ENCODE data around the gene HSD17B14.

HSD17B14 gene

DNA sequence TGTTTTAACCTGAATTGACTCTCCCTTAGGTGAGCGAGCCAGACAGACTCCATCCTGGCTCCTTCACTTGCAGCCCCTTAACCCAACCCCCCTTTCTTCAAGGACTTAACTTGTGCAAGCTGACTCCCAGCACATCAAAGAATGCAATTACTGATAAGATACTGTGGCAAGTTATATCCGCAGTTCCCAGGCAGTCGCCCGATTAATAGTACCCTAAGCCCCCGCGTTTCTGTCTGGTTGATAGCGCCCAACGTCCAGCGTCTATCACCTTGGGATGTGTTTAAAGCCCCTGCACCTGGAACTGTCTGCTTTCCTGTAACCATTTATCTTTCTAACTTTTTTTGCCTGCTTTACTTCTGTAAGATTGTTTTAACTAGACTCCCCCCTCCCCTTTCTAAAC is 6.2 kb downstream of the HSD17B14 start:
- DNase-seq (ENCODE audit: low read depth in 2 of 2): no peak

DNA sequence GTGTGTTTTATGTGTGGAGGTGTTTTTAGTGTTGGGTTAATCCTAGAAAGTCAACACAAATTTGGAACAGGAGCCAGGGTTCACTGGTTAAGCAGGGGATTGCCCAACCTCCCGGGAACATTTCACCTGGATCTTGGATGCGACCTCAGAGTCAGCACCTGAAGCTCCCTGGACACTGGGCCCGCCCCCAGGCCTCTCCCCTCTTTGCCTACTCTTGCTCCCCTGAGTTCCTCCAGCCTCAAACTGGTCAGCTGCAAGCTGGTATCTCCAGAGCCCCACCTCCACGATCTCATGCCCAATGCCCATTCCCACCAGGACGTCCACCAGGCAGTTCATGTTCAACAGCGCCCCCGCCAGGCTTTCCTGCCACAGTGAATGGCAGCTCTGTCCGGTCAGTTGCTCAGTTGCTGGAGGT is 9.7 kb downstream of the HSD17B14 start:
- no peak for DNase-seq (ENCODE audit: low read depth in 2 of 2)

DNA sequence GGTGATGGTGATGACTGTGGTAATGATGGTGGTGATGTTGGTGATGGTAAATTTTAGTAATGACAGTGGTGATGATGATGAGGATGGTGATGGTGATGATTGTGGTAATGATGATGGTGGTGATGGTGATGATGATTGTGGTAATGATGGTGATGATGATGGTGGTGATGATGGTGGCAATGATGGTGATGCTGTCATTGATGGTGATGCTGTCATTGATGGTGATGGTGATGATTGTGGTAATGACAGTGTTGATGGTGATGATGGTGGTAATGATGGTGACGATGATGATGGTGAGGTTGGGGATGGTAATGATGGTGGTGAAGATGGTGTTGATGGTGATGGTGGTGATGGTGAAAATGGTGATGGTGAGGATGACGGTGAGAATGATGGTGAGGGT is 13.8 kb downstream of the HSD17B14 start:
- DNase-seq (ENCODE audit: low read depth in 2 of 2): no peak

GRCh38 chr19:48821633-48822032 is 14.7 kb downstream of the HSD17B14 start:
- no peak for DNase-seq (ENCODE audit: low read depth in 2 of 2)

- DNase-seq (ENCODE audit: low read depth in 2 of 2): no peak
Observed at GRCh38 chr19:48819366-48819816, 16.9 kb downstream of the HSD17B14 start.

- DNase-seq (ENCODE audit: low read depth in 2 of 2): no peak
Observed at GRCh38 chr19:48818234-48818820, 18.0 kb downstream of the HSD17B14 start.

DNA sequence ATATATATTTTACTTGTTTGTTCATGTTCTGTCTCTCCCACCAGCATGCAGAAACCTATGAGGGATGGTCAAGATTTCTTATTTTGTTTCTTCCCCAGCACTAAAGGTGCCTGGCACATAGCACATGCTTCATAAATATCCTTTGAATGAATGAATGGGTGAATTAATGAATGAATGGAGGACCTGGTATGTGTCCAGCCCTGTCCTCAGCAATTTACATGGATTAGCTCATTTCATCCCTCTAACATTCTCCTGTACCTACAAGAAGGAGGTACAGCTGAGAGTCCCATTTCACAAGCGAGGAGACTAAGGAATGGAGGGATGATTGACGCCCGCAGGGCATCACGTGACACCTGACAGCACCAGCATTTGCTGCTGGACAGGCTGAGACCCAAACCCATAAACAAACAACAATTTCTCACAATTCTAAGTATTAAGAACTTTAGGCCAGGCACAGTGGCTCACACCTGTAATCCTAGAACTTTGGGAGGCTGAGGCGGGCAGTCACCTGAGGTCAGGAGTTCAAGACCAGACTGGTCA is 18.6 kb downstream of the HSD17B14 start:
- DNase-seq (ENCODE audit: low read depth in 2 of 2): no peak

DNA sequence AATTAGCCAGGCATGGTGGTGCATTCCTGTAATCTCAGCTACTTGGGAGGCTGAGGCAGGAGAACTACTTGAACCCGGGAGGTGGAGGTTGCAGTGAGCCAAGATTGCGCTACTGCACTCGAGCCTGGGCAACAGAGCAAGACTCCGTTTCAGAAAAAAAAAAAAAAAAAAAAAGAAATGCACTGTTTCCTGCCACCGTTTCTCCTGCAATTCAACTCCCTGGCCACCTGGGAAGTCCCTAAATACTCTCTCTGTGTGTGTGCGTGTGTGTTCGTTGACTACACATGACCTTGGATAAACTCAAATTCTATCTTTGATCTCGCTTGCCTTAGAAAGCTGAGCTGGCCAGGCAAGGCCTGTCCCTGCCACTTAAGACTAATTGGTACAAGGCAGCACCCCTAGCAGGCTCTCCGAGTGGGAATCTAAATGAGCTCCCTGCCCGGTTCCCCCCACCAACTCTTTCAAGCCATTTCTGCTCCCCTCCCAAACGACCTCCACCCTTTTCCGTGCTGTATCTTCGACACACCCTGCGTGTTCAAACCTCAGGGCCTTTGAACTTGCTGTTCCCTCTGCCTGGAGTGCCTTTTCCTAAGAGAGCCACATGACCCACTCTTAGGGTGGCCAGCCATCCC is 20.3 kb downstream of the HSD17B14 start:
- no peak for DNase-seq (ENCODE audit: low read depth in 2 of 2)

GRCh38 chr19:48814895-48815294 is 21.4 kb downstream of the HSD17B14 start:
- DNase-seq (ENCODE audit: low read depth in 2 of 2): no peak

DNA sequence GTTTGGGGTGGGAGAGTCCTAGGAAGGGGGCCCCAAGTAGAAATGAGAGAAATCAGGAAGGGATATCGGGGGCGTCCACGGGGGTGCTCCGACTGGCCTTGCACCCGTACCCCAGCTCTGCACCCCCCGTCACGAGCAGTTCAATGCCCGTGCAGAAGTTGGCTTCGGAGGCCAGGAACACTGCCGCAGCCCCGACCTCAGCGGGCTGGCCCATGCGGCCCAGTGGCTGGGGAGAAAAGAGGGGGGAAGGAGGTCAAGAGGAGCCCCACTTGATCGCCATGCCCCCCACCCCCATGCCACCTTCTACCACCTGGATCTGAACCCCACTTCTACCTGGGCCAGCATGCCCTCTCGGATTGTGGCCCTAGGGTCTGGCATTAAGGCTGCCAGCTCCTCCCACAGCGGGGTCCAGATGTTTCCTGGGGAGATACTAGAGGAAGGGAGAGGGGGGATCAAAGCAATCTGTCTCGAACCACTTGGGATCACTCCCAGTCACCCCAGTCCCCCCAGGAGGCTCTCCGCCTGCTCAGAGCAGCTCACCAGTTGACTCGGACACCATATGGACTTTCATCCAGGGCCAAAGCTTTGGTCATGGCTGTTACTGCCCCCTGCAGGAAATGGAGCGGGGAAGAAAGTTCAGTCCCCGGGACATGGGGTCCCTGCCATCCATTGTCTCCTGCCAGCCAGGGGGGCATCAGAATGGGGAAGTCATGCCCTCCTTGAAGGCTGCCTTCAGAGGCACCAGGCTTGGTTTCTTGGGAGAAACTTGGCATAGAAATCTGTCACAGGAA is 23.0 kb downstream of the HSD17B14 start:
- no peak for DNase-seq (ENCODE audit: low read depth in 2 of 2)

DNA sequence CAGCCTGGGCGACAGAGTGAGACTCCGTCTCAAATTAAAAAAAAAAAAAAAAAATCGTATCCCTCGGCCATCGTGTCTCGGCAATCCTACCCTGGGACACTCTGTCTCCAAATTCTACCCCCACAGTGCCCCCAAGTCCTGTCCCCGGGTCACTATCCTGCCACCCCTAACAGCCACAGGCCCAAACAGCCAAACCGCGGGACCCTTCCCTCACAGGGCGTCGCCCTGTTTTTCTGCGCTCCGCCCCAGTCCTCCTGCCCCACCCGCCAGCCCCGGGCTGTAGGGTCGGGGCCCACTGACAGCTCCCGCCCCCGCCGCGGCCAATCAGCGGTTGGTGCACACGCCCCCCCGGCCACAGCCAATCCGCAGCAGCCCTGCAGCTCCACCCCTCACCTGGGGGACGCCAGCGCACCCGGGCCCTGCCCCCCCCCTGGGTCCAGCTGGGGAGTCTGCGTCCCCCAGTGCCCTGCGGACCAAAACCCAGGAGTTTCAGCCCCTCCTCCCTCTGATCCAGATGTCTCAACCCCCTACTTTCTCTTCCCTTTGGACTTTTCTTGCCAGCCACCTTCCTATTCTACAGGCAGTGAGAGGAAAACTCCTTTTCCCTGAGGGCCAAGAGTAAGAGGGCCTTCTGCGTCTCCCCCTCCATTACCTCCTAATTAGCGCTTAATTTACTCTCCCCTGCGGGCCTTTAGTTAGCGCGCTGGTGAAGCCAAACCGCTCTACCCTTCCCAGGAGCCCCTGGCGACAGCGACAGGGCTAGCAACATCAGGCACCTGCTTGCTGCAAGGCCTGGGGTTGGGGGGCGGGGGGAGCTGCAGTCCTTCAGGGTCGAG is 24.0 kb downstream of the HSD17B14 start:
- peak; percentile 12 to 51 for DNase-seq (ENCODE audit: low read depth in 2 of 2)

DNA sequence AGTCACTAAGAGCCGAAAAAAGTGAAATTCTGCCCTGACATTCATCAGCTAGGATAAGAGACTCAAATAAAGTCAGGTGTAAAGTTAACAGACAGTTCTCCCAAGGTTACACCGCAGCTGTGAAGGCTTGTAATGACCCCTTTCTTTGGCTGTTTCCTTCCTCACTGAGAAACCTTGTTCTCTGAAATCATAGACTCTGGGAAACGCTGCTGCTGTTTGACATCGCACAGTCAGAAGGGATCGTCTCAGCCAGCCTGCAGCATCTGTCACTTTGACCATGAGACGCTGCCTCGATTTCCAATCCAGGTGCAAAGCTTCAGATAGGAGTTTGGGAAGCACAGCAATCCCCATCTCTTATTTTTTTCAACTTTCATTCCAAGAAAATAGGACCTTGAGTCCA is 26.1 kb downstream of the HSD17B14 start:
- no peak for DNase-seq (ENCODE audit: low read depth in 2 of 2)

DNA sequence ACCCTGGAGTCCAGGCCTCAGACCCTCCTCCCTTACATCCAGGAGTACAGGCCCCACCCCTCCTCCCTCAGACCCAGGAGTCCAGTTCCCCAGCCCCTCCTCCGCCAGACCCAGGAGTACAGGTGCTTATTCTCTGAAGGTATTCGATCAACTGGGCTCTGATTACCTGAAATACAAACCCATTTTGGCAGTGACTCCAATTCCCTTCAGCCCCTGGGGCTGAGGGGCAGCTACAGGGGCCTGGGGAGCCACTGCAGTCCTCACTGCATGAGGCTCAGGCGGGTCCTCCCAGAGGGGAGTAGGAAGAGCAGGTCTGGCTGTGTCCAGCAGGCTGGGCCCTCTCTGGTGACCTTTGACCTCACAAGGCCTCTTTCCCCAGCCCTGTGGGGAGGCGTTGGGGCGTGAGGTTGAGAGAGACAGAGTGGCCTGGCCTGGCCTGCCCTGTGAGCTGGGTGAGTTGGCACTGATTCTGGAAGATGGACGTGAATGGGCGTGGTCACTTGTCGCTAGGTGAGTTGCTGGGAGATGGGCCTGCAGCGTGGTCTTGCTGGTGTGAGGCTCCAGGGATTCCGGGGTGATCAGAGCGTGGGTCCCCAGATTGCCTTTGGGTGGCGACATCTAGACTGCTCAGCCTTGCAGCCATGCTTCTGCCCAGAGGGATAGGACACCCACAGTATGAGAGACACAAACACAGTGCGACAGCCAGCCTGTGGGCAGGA is 28.5 kb downstream of the HSD17B14 start:
- DNase-seq (ENCODE audit: low read depth in 2 of 2): no peak

DNA sequence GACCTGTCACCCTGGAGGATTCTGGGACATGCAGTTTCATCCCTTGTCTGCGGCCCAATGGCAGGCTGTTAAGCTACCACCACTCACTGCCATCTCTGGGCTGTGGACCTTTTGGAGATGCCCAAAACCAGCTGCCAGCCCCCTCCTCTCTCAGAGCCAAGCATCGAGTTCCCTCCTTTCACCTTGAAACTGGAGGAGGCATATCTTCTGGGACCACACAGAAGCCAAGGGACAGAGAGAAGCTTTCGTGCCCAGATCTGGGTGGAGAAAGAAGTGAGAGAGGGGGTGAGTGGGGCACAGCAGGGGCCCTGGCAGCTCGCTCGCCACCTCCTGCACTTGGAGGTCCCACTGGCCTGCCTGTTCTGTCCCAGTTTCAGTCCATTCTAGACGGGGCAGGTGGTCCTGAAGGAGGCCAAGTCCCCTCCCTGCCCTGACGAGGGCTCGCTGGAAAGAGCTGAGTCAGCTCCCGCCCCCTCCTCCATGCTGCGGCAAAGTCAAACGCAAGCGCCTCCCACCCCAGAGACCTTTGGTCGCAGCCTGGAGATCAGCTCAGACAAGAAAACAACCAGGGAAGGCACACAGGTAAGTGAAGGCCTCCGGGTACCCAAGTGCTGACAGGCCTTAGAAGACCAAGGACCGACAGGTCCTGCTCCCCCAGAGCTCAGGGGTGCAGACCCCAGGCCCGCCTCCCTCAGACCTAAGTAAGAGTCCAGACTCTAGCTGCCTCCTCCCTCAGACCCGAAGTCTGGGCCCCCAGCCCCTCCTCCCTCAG is 29.3 kb downstream of the HSD17B14 start:
- no peak for DNase-seq (ENCODE audit: low read depth in 2 of 2)

- DNase-seq (ENCODE audit: low read depth in 2 of 2): no peak
Observed at GRCh38 chr19:48806518-48806817, 29.8 kb downstream of the HSD17B14 start.

DNA sequence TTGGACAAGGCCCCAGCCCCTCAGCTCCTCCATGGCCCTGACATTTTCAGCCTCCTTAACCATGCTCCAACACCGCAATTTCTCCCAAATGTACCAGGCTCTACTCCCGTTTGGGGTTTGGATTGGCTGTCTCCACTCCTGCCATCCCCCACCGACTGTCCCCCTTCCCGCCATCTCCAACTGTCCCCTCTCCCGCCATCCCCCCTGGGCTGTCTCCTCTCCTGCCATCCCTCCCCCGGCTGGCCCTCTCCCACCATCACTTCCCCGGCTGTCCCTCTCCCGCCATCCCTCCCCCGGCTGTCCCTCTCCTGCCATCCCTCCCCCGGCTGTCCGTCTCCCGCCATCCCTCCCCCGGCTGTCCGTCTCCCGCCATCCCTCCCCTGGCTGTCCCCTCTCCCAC is 30.8 kb downstream of the HSD17B14 start:
- no peak for DNase-seq (ENCODE audit: low read depth in 2 of 2)

DNA sequence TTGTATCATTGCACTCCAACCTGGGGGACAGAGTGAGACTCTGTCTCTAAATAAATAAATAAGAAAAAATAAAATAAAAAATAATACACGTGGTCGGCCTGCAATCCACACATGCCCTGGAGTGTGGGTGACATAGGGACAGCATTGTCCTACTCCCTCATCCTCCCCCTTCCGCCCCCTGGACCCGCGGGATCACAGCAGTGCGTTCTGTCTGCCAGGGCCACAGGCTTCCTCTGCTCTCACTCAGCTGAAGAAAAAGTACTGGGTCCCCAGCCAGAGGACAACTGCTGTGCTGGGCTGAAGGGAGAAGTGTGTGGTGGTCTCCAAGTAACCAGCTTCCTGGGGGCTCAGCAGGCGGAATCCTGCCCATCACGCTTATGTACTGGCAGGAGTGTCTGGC is 31.8 kb downstream of the HSD17B14 start:
- DNase-seq (ENCODE audit: low read depth in 2 of 2): no peak

- DNase-seq (ENCODE audit: low read depth in 2 of 2): no peak
Observed at GRCh38 chr19:48802623-48803022, 33.7 kb downstream of the HSD17B14 start.

- no peak for DNase-seq (ENCODE audit: low read depth in 2 of 2)
Observed at GRCh38 chr19:48799358-48800300, 36.7 kb downstream of the HSD17B14 start.

Measured in stimulated activated CD8-positive, alpha-beta memory T cell treated with anti-CD3 and anti-CD28 coated beads, Interleukin-7, amount 100 ng/mL, for 4 hours (primary cell).